HFF-Myc (cell line): ENCODE data around the gene ANKIB1.

Source experiments
- DNase-seq: peaks from one replicate; pipeline ENCODE4 v3.0.0-alpha.2; 2011; ENCODE audit warnings: low read depth; ENCODE audit errors: extremely low read depth
- H3K4me3 ChIP-seq: replicated peaks from 2 replicates; pipeline ENCODE4 v1.5.1; 2011; ENCODE audit warnings: low read depth, mild to moderate bottlenecking, control low read depth, low read length
- CTCF ChIP-seq: IDR thresholded peaks from 2 replicates; pipeline ENCODE4 v1.5.1; 2012; ENCODE audit warnings: mild to moderate bottlenecking, low read depth, low read length, control low read depth; ENCODE audit errors: missing control alignments

The ANKIB1 gene

GRCh38 chr7:92296235-92296634, 50.5 kb downstream of the ANKIB1 start:
- H3K4me3 ChIP-seq, result no peak overlapping the region
- TF ChIP-seq CTCF, result no peak

GRCh38 chr7:92296880-92297445, 51.2 kb downstream of the ANKIB1 start:
- no peak overlapping the region for H3K4me3 ChIP-seq
- no peak for TF ChIP-seq CTCF
- DNase-seq, result no peak

More at GRCh38 chr7:92296235-92296634, 50.5 kb downstream of the ANKIB1 start:
- DNase-seq, result no peak

GRCh38 chr7:92297736-92298135, 52.0 kb downstream of the ANKIB1 start:
- TF ChIP-seq CTCF, result no peak
- DNase-seq, result no peak
- no peak overlapping the region for H3K4me3 ChIP-seq

GRCh38 chr7:92303761-92304160, 58.0 kb downstream of the ANKIB1 start:
- no peak overlapping the region for H3K4me3 ChIP-seq
- TF ChIP-seq CTCF, result no peak
- no peak for DNase-seq

GRCh38 chr7:92304406-92304893, 58.7 kb downstream of the ANKIB1 start:
- TF ChIP-seq CTCF, result no peak
- H3K4me3 ChIP-seq, result no peak overlapping the region
- DNase-seq, result no peak

- no peak for TF ChIP-seq CTCF
- no peak for DNase-seq
- H3K4me3 ChIP-seq, result no peak overlapping the region
These were observed 60.4 kb downstream of the ANKIB1 start for GRCh38 chr7:92306153-92306552.

- no peak for DNase-seq
- no peak for TF ChIP-seq CTCF
- H3K4me3 ChIP-seq, result no peak overlapping the region
These were observed 67.3 kb downstream of the ANKIB1 start for GRCh38 chr7:92313055-92313454.
